GM19324 (cell line): Measurements from ENCODE around the gene MYRFL.
"Not testable (repeated sequence)": the region's sequence is repeated elsewhere in the genome, so short reads cannot be mapped to it uniquely, and the experiment has no call there.

Experiments used
- ATAC-seq: cut with Tn5 transposase; IDR thresholded peaks from one replicate; pipeline ENCODE4 v1.9.1; 2021; ENCODE audit warnings: mild to moderate bottlenecking, moderate library complexity; ENCODE audit not compliant: unreplicated experiment, low FRiP score

The MYRFL gene

GRCh38 chr12:69840727-69841126 lies 15.7 kb downstream of the MYRFL start:
- ATAC-seq = no peak

- no peak for ATAC-seq
Observed at GRCh38 chr12:69843608-69844007, 18.6 kb downstream of the MYRFL start.

- no peak for ATAC-seq
Observed at GRCh38 chr12:69844416-69844815, 19.4 kb downstream of the MYRFL start.

GRCh38 chr12:69844836-69845235 lies 19.8 kb downstream of the MYRFL start:
- no peak for ATAC-seq

- no peak for ATAC-seq
Observed at GRCh38 chr12:69846976-69847375, 21.9 kb downstream of the MYRFL start.

GRCh38 chr12:69851976-69852375 lies 26.9 kb downstream of the MYRFL start:
- ATAC-seq = no peak

GRCh38 chr12:69853176-69853961 lies 28.3 kb downstream of the MYRFL start:
- ATAC-seq = not testable (repeated sequence)

- no peak for ATAC-seq
Observed at GRCh38 chr12:69866698-69867097, 41.7 kb downstream of the MYRFL start.

- ATAC-seq = no peak
Observed at GRCh38 chr12:69868695-69869094, 43.7 kb downstream of the MYRFL start.

- ATAC-seq = no peak
Observed at GRCh38 chr12:69872804-69873203, 47.8 kb downstream of the MYRFL start.

- no peak for ATAC-seq
Observed at GRCh38 chr12:69873429-69873828, 48.4 kb downstream of the MYRFL start.

GRCh38 chr12:69874606-69875005 lies 49.6 kb downstream of the MYRFL start:
- ATAC-seq = no peak

- ATAC-seq = no peak
Observed at GRCh38 chr12:69875416-69875935, 50.4 kb downstream of the MYRFL start.

GRCh38 chr12:69879007-69879960 lies 54.3 kb downstream of the MYRFL start:
- peak; percentile 70 for ATAC-seq

- ATAC-seq = no peak
Observed at GRCh38 chr12:69880571-69880970, 55.5 kb downstream of the MYRFL start.

- ATAC-seq = no peak
Observed at GRCh38 chr12:69881771-69882170, 56.7 kb downstream of the MYRFL start.

GRCh38 chr12:69884386-69884785 lies 59.4 kb downstream of the MYRFL start:
- no peak for ATAC-seq

GRCh38 chr12:69885658-69886057 lies 60.6 kb downstream of the MYRFL start:
- ATAC-seq = no peak

GRCh38 chr12:69886109-69886508 lies 61.1 kb downstream of the MYRFL start:
- ATAC-seq = no peak

GRCh38 chr12:69886715-69887114 lies 61.7 kb downstream of the MYRFL start:
- ATAC-seq = no peak

- ATAC-seq = no peak
Observed at GRCh38 chr12:69888901-69889300, 63.9 kb downstream of the MYRFL start.
